Activated T-cell treated with anti-CD3 and anti-CD28 coated beads for 1 hour (primary cell): ENCODE measurements around the gene IPO13.

Experiments
- DNase-seq: peaks from one replicate; pipeline ENCODE4 v3.0.0-alpha.2; 2020; ENCODE audit warnings: low read depth

IPO13 gene

DNA sequence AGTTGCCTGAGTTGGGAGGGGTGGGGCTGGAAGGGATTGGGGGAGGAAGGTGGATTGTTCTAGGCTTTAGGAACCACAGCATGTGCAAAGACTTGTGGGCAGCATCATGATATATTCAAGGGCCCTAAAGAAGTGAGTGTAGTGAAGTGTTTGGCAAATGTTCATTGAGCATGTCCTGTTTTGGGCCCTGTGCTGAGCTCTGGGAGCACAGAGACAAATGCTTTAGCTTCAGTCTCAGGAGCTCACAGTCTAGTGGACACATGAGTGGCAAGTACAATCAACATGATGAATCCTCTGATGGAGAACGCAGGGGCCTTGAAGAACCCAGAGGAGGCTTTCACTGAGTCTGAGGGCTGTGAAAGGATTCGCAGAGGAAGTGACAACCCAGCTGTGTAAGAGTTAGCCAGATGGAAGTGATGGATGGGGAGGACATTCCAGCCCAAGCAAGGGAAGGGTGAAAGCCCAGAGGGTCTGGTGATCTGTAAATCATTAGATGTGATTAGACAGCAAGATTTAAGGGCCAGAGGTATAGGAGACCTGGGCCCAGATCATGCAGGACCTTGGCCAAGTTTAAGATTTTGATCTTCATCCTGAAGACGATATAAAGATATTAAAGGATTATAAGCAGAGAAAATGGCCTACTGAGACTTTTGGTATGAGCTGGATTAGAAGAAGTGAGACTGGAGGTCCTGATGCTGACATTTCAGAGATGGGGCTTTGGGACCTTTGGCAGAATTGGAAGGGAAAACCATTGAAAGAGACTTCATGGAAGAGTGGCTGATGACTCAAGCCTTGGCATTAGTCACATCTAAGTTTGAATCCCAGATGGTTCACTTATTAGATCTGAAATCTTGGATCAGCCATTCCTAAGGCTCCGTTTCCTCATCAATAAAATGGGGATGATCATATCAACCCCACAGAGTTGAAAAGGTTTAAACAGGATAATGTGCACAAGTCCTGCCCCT lies 4.6 kb downstream of the IPO13 start:
- DNase-seq = no peak

DNA sequence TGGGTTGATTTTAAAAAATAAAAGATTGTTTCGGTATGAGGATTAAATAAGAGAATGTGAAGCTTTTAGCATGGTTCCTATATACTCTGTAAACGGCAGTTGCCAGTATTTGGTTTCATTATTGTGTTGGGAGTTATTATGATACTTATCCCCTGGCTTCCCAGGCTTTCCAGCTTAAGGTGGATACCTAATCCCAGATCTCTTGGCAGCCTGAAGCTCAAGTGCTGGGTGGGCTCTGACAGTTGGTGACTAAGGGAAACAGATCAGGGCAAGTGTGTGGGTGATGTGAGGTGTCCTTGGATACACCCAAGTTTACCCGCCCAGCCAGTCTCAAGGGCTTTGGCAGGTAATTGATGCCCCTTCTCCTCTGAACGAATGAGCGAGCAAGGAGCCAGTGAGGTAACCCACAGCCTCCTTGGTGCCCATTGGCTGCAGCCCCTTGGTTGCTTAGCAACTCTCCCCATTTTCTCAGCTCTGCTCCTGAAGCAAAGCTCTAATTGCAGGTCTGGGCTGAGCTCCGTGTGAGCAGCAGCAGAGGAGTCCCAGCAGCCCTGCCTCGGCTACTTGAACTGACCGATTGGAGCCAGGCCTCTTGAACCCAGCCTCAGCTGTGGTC lies 6.1 kb downstream of the IPO13 start:
- no peak for DNase-seq

DNA sequence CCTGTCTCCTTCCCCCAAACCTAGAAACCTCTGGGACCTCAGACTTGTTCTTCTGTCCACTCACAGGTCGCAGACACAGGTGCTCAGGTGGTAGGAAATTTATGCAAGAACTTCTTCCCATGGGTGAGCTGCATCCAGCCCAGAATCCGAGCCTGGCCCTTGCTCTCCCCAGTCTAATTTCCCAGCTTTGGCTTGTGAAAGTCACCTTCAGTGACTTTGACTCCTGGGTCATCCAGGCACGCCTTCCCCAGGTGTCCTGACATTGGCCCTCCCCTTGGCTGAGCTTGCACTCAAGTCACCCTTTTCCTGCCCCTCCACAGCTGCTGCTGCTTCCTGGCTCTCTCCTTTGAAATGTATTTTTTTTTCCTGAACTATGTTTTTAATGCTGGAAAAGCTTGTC lies 6.6 kb downstream of the IPO13 start:
- no peak for DNase-seq

DNA sequence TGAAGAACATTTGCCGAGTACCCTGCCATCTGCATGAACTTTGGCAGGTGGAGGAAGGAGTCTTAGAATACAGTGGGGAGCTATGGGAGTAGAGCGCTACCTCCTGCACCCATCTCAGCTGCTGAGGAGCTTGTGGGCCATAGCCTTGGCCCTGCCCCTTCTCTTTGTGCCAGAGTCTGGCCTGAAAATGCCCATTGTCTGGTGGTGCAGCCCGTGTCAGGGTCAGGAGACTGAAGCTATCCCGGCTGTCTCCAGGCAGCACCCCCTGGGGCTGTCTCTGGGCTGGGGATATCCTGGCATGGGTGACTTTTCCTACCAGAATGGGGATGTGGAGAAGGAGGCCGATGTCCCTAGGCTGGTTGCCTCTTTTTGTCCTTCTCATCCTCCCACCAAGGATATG lies 7.3 kb downstream of the IPO13 start:
- DNase-seq = no peak

DNA sequence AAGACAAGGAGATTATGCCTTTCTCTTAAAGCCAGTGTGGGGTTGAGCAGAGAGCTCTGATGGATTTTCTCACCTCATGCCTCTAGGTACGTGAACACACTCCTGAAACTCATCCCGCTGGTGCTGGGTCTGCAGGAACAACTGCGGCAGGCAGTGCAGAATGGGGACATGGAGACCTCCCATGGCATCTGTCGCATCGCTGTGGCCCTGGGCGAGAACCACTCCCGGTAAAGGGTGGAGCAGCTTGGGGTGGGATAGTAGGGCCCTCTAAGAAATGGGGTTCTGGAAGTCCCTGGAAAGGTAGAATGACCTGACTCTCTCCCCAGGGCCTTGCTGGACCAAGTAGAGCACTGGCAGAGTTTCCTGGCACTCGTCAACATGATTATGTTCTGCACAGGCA lies 9.5 kb downstream of the IPO13 start:
- DNase-seq = no peak

DNA sequence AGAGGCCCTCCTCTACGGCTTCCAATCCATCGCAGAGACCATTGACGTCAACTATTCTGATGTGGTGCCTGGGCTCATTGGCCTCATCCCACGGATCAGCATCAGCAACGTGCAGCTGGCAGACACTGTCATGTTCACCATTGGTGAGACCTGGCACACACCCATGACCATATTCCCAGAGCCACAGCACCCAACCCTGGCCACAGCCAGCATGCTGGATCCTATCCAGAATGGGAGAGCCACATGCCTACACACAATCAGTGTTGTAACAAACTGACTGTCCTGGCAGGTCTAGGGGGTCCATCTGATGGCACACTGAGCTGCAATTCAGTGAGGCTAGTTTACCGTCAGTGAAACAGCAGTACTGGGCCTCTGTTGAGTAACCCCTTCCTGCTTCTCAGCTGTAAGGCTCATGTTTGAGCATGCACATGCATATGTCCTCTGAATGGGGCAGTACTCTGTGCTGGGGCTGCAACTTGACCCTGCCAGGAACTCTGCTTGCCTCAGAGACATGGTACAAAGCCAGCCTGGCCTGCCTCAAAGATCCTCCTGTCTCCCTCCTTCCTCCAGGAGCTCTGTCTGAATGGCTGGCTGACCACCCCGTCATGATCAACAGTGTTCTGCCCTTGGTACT lies 10.8 kb downstream of the IPO13 start:
- DNase-seq = no peak

DNA sequence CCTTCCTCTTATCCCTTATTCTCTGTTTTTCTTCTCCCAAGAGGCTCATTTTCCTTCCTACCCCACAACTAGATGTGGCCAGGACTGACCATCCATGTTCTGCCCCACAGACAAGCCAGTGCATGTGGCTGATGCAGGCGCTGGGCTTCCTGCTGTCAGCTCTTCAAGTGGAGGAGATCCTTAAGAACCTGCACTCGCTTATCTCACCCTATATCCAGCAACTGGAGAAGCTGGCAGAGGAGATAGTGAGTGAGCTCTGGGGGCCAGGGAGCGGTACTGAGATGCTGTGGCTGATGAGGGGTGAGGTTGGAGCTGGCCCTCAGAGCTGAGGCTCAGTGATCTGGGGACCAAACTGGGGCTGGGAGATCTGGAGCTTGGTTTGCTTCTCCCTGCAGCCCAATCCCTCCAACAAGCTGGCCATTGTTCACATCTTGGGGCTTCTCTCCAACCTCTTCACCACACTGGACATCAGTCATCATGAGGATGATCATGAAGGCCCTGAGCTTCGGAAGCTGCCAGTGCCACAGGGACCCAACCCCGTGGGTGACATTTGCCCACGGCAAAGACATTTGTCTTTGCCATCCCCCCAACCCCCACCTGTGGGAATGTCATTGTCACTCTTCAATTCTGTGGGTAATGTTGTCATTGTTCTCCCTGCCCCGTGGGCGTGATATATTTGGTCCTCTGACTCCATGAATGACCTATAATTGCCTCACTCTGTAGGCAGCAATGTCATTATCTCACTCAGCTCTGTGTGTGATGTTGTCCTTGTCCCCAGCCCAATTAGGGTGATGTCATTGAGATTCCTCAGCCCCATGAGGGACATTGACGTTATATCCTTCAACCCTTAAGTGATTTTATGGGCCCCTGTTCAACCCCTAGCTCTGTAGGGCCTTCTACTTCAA lies 11.9 kb downstream of the IPO13 start:
- DNase-seq = no peak

DNA sequence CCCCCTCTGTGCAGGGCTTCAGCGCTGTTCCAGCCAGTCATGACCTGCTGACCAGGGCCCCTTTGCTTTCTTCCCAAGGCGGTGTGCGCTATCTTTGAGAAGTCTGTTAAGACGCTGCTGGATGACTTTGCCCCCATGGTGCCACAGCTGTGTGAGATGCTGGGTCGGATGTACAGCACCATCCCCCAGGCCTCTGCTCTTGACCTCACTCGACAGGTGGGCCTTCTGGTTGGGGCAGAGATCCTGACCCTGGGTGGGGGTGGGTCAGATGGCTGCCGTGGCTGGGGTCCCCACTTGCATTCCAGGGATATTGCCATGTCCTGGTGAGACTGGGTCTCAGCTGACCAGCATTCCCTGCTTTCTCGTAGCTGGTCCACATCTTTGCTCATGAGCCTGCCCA lies 14.0 kb downstream of the IPO13 start:
- DNase-seq = no peak

DNA sequence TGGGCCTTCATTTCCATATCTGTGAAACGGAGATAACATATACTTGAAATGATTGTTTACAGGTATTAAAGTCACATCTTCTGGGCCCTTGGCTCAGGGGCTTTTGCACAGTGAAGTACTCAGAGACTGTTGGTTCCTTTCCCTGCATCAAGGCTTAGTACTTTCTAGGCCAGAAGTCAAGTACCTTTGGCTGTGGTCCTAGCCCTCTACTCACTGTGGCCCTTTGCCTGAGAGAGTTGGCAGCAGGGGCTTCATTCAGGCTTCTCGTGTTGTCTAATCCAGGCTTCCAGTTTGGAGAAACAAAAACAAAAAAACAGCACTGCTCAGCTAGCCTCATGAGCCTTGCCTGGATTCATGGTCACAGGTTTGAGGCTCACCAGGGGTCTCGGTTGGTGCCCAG lies 14.9 kb downstream of the IPO13 start:
- no peak for DNase-seq

DNA sequence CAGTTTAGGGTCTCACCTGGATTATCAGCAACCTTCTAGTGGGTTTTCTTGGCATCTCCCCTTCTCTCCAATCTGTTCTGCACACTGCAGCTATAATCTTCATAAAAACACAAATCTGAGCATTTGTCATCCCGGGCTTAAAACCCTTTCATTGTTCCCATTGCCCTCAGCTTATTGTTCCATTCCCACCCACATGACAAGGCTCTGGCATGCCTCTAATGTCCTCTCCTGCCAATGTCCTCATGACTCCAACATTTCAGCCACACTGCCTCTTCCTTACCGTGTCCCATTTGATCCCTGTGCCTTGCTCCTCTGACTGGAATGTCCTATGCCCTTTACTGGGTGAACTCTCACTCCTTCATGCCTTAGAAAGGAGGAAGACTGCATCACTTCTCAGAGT lies 15.6 kb downstream of the IPO13 start:
- DNase-seq = no peak

DNA sequence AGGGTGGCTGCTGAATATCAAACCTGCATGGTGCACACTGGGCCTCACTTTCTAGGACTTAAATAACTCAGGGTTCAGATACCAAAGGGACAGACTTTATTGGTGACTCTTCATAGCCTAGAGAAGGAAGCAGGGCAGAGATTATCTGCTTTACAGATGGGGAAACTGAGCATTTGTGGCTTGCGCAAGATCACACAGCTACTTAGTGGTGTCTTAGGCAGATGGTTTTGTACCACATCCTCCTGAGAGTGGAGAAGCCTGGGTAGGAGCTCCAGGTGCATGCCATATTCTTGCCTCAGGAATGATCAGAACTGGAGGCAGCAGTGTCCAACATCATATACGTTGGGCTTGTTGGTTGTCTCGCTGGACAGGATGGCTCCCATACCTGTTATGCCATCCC lies 16.3 kb downstream of the IPO13 start:
- no peak for DNase-seq

DNA sequence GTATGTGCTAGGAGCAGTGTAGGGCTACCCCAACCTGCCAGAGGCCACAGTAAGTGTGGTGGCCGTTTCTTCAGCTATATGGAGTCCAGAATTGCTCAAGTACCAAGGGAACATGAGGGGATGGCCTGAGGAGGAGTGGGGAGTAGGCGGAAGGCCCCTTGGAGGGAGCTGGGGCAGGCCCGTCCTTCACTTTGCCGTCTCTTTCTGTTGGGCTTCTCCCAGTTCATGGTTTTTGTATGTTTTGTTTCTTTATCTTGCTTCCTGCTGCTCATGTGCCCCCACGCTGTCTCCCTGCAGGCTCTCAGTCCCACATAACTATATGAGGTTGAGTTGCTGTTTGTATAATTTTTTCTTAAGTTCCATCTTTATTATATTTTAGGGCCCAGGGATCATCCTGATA lies 17.1 kb downstream of the IPO13 start:
- DNase-seq = no peak

DNA sequence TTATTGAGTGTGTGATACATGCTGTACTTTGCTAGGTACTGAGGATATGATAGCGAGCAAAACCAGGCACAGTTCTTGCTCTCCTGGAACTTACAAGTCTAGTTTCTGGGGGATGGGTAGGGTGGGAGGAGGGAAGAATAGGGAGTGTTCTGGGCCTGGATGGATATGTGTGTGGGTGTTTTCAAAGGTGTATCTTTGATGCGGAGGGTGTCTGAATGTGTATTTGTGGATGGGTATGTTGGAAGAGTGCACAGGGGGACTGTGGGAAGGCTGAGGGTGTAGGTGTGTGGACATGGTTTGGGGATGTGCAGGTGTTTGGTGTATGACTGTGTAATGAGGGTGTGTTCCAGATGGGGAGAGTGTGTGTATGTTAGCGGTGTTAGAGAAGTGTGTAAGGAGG lies 18.6 kb downstream of the IPO13 start:
- DNase-seq = no peak

DNA sequence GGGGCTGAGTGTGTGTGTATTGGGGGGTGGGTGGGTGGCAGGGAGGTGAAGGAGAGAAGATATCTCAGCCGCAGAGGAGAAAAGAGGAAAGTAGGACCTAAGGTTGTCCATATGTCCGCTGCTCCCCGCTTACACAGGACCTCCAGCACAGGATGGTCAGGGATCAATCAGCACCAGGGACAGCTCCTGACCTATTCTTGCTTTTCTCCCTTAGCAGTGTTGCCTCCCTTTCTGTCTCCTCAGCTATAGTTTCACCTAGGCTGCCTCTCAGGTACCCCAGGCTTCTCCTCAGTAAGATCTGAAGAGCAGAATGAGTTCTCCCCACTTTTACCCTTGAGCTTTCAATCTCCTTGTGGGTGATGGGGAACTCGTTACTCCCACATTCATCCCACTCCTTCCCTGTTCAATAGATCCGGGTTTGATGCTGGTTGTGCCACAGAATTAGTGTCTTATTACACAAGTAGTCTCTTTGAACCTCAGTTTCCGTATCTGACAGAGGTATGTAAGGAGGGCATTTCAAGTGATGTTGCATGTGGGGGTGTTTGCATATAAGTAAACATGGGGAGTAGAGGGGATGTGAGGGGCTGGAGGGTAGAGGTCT lies 21.7 kb downstream of the IPO13 start:
- no peak for DNase-seq

DNA sequence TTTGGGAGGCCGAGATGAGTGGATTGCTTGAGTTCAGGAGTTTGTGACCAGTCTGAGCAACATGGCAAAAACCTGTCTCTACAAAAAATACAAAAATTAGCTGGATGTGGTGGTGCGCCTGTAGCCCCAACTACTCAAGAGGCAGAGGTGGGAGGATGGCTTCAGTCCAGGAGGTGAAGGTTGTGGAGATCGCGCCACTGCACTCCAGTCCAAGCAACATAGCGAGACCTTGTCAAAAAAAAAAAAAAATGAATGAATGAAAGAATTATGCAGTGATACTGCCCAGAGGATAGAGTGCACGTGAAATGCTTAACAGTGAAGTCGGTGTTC lies 22.6 kb downstream of the IPO13 start:
- DNase-seq = no peak

DNA sequence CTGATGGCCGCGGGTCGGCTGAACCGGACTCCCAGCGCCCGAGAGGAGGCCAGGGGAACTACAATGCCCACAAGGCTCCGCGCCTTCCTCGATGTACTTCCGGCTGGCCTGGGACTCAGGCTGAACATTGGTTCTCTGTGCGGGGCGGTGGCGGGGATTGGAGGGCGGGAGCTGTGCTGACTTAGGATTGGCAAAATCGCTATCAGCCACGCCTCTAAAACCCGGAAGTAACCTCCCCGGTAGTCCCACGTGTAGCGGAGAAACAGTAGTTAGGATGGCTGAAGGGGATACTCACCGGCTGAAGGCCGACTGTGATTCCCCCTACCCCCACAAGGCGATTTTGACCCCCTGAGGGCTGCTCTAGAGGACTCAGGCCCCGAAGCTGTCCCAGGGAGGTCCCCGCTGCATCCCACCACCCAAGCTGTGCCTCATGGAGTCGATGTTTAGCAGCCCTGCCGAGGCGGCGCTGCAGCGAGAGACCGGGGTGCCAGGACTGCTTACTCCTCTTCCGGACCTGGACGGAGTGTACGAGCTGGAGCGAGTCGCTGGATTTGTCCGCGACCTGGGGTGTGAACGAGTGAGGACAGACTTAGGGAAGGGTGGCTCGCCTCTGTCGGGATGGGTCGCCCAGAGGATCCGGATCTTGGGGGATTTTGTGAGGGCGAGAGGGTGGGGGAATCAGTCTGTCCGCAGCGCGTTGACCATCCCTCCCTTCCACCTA lies 23.2 kb downstream of the IPO13 start, which contains the start of gene DPH2:
Gene DPH2, plus strand, starts transcription at position 265 of the 721 bp plus-strand sequence. Its CDS starts 166 bp downstream, at position 431.
- DNase-seq = peak; percentile 91

DNA sequence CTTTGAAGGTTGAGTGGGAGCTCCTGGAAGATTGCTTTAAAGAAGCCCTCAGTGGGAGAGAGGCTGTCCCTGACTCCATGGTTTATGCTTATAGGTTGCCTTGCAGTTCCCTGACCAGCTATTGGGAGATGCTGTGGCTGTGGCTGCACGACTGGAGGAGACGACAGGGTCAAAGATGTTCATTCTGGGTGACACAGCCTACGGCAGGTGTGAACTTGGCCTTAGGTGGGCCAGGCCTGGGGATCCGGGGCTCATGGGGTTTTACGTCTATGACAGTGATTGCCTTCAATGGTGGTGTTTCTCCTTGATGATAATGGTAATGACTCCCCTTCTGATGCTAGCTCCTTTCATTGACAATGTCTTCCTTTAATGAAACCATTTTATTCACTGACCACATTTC lies 23.8 kb downstream of the IPO13 start:
- DNase-seq = no peak

DNA sequence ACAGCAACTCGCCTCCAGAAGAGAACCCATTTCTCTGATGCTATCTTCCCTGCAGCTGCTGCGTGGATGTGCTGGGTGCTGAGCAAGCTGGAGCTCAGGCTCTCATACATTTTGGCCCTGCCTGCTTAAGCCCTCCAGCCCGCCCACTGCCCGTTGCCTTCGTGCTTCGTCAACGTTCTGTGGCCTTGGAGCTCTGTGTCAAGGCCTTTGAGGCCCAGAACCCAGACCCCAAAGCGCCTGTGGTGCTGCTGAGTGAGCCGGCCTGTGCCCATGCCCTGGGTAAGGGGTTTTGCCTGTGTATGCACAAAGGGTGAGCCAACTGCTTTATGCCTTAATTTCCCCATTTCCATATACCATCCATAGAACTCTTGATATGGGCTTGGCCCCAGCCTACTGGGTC lies 24.2 kb downstream of the IPO13 start:
- no peak for DNase-seq

DNA sequence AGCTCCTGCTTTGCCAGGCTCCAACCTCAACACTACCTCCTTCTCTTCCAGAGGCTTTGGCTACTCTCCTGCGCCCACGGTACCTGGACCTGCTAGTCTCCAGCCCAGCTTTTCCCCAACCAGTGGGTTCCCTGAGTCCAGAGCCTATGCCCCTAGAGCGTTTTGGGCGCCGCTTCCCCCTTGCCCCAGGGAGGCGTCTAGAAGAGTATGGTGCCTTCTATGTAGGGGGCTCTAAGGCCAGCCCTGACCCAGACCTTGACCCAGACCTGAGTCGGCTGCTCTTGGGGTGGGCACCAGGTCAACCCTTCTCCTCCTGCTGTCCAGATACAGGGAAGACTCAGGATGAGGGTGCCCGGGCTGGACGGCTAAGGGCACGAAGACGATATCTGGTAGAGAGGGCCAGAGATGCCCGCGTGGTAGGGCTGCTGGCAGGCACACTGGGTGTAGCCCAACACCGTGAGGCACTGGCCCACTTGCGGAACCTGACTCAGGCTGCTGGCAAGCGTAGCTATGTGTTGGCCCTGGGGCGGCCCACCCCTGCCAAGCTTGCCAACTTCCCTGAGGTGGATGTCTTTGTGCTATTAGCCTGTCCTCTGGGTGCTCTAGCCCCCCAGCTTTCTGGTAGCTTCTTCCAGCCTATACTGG lies 24.7 kb downstream of the IPO13 start:
- DNase-seq = no peak

DNA sequence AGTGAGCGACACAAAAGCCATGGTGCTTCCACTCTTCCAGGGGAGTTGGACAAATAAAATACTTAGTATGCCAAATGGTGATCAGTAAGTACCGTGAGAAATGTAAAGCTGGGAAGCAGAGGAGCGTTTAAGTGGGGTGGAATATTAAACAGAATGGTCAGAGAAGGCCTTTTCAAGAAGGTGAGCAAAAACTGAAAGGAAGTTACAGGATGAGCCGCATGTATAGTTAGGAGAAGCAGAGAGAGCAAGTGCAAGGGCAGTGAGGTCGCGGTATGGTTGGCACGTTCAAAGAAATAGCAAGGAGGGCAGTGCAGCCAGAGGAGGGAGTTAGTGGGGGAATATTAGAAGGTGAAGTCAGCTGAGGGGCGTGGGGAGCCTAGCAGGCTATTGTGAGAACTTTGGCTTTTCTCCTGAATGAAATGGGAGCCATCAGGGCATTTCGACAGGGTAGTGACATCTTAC lies 27.3 kb downstream of the IPO13 start:
- no peak for DNase-seq
